GM21390 (cell line): ENCODE measurements around the gene IL1RAP.
"Not testable (repeated sequence)": the region's sequence is repeated elsewhere in the genome, so short reads cannot be mapped to it uniquely, and the experiment has no call there.

Experiments used
- ATAC-seq: cut with Tn5 transposase; IDR thresholded peaks from one replicate; pipeline ENCODE4 v1.9.1; 2021; ENCODE audit not compliant: unreplicated experiment

Gene IL1RAP

GRCh38 chr3:190644766-190645165 lies 130.9 kb downstream of the IL1RAP start:
- no peak for ATAC-seq

- ATAC-seq = no peak
Measured at GRCh38 chr3:190645932-190646460, 132.1 kb downstream of the IL1RAP start.

- no peak for ATAC-seq
Measured at GRCh38 chr3:190646996-190647395, 133.1 kb downstream of the IL1RAP start.

GRCh38 chr3:190655933-190656332 lies 142.0 kb downstream of the IL1RAP start:
- ATAC-seq = no peak

GRCh38 chr3:190658106-190658505 lies 144.2 kb downstream of the IL1RAP start:
- no peak for ATAC-seq

GRCh38 chr3:190666821-190667220 lies 152.9 kb downstream of the IL1RAP start:
- ATAC-seq = no peak

GRCh38 chr3:190671658-190672057 lies 157.8 kb downstream of the IL1RAP start:
- ATAC-seq = no peak

GRCh38 chr3:190673148-190673547 lies 159.3 kb downstream of the IL1RAP start:
- ATAC-seq = no peak

- no peak for ATAC-seq
Measured at GRCh38 chr3:190676481-190676880, 162.6 kb downstream of the IL1RAP start.

- no peak for ATAC-seq
Measured at GRCh38 chr3:190677001-190677400, 163.1 kb downstream of the IL1RAP start.

GRCh38 chr3:190677868-190678267 lies 164.0 kb downstream of the IL1RAP start:
- ATAC-seq = not testable (repeated sequence)

GRCh38 chr3:190680691-190681090 lies 166.8 kb downstream of the IL1RAP start:
- no peak for ATAC-seq

GRCh38 chr3:190684776-190685175 lies 170.9 kb downstream of the IL1RAP start:
- no peak for ATAC-seq

GRCh38 chr3:190686011-190686410 lies 172.1 kb downstream of the IL1RAP start:
- no peak for ATAC-seq

- no peak for ATAC-seq
Measured at GRCh38 chr3:190690246-190690645, 176.4 kb downstream of the IL1RAP start.

- no peak for ATAC-seq
Measured at GRCh38 chr3:190692256-190692655, 178.4 kb downstream of the IL1RAP start.

- no peak for ATAC-seq
Measured at GRCh38 chr3:190694335-190695001, 180.6 kb downstream of the IL1RAP start.

- no peak for ATAC-seq
Measured at GRCh38 chr3:190695225-190695624, 181.3 kb downstream of the IL1RAP start.

- no peak for ATAC-seq
Measured at GRCh38 chr3:190695994-190696393, 182.1 kb downstream of the IL1RAP start.

GRCh38 chr3:190696777-190697501 lies 183.1 kb downstream of the IL1RAP start:
- ATAC-seq = no peak

- ATAC-seq = no peak
Measured at GRCh38 chr3:190697502-190697830, 183.6 kb downstream of the IL1RAP start.

GRCh38 chr3:190697901-190698300 lies 184.0 kb downstream of the IL1RAP start:
- ATAC-seq = no peak
